ENCODE results near the gene KLHL11.

DNA sequence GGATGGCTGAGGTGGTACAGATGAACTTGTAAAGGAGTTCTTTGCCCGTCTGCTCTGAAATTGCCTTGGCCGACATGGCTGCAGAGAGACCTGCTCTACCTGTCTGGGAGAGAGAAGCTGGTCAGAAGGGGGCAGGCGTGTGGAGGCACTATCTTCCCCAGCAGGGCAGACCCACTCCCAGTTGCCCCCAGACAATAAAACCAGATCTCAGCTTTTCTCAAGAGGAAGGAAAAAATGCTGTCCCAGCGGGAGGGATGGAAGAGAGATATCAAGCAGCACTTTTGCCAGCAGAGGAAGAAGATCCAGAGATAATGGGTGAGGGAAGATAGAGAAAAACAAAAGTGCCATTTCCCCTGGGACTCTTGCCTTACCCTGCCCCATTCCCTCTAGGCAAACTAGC, 48.6 kb upstream of the KLHL11 start:
- TF ChIP-seq, protein P1, sequence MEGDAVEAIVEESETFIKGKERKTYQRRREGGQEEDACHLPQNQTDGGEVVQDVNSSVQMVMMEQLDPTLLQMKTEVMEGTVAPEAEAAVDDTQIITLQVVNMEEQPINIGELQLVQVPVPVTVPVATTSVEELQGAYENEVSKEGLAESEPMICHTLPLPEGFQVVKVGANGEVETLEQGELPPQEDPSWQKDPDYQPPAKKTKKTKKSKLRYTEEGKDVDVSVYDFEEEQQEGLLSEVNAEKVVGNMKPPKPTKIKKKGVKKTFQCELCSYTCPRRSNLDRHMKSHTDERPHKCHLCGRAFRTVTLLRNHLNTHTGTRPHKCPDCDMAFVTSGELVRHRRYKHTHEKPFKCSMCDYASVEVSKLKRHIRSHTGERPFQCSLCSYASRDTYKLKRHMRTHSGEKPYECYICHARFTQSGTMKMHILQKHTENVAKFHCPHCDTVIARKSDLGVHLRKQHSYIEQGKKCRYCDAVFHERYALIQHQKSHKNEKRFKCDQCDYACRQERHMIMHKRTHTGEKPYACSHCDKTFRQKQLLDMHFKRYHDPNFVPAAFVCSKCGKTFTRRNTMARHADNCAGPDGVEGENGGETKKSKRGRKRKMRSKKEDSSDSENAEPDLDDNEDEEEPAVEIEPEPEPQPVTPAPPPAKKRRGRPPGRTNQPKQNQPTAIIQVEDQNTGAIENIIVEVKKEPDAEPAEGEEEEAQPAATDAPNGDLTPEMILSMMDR (IDR thresholded peaks at IDR 0.05; ENCODE audit: low read length): no peak
- no peak for TF ChIP-seq EZH2 (IDR thresholded peaks at IDR 0.05; ENCODE audit: borderline replicate concordance, low read length)

Data from OCI-LY1 (cell line).